GM20000 (cell line): ENCODE measurements around the gene CCDC88C.

Experiments
- DNase-seq: peaks from one replicate; pipeline ENCODE4 v3.0.0; 2012; ENCODE audit warnings: low spot score
- TF ChIP-seq, protein P1 (sequence below): IDR thresholded peaks from 2 replicates; pipeline ENCODE4 v1.5.1; 2012; ENCODE audit warnings: mild to moderate bottlenecking, control low read depth; ENCODE audit errors: extremely low read depth, missing control alignments

Gene CCDC88C, protein sequence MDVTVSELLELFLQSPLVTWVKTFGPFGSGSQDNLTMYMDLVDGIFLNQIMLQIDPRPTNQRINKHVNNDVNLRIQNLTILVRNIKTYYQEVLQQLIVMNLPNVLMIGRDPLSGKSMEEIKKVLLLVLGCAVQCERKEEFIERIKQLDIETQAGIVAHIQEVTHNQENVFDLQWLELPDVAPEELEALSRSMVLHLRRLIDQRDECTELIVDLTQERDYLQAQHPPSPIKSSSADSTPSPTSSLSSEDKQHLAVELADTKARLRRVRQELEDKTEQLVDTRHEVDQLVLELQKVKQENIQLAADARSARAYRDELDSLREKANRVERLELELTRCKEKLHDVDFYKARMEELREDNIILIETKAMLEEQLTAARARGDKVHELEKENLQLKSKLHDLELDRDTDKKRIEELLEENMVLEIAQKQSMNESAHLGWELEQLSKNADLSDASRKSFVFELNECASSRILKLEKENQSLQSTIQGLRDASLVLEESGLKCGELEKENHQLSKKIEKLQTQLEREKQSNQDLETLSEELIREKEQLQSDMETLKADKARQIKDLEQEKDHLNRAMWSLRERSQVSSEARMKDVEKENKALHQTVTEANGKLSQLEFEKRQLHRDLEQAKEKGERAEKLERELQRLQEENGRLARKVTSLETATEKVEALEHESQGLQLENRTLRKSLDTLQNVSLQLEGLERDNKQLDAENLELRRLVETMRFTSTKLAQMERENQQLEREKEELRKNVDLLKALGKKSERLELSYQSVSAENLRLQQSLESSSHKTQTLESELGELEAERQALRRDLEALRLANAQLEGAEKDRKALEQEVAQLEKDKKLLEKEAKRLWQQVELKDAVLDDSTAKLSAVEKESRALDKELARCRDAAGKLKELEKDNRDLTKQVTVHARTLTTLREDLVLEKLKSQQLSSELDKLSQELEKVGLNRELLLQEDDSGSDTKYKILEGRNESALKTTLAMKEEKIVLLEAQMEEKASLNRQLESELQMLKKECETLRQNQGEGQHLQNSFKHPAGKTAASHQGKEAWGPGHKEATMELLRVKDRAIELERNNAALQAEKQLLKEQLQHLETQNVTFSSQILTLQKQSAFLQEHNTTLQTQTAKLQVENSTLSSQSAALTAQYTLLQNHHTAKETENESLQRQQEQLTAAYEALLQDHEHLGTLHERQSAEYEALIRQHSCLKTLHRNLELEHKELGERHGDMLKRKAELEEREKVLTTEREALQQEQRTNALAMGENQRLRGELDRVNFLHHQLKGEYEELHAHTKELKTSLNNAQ (N-terminal part only)

DNA sequence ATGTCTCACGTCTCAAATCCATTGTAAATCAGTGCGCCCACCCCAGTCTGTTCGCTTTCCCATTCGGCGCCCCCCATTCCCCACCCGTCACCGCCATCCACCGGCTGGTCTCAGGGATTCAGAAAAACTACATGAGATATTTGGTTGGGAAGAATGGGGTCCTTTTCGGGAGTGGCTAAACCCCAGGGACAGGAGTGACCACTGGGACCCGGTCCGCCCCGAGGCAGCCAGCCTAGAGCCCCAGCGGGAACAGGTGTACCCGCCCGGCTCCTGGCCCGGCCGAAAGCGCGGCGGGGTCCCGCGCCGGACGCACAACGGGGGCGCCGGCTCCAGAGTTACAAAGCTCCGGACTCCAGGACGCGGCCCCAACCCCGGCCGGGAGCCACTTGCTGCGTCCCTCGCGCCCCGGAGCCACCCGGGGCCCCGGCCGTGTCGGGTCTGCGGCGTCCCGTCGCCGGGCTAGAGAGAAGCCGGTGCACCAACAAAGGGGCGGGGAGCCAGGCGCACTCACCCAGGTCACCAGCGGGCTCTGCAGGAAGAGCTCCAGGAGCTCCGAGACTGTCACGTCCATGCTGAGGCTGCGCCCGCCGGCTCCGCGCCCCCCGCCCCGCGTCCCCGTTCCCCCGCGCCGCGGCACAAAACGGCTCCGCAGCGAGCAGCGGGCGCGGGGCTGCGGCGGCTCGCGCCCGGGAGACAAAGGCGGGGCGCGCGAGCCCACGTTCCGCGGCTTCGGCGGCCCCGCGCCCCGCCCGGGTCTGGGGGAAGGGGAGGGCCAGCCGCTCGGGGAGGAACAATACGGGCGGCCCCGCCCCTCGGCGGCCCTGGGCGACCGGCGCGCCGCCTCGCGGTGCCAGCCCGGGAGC lies at the start of gene CCDC88C:
CCDC88C (minus strand) TSS at position 701 of the 863 bp plus-strand sequence; CDS start at position 571, 130 bp downstream.
- peak; percentile 93 for DNase-seq
- TF ChIP-seq, protein P1, sequence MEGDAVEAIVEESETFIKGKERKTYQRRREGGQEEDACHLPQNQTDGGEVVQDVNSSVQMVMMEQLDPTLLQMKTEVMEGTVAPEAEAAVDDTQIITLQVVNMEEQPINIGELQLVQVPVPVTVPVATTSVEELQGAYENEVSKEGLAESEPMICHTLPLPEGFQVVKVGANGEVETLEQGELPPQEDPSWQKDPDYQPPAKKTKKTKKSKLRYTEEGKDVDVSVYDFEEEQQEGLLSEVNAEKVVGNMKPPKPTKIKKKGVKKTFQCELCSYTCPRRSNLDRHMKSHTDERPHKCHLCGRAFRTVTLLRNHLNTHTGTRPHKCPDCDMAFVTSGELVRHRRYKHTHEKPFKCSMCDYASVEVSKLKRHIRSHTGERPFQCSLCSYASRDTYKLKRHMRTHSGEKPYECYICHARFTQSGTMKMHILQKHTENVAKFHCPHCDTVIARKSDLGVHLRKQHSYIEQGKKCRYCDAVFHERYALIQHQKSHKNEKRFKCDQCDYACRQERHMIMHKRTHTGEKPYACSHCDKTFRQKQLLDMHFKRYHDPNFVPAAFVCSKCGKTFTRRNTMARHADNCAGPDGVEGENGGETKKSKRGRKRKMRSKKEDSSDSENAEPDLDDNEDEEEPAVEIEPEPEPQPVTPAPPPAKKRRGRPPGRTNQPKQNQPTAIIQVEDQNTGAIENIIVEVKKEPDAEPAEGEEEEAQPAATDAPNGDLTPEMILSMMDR: peak; percentile 18

DNA sequence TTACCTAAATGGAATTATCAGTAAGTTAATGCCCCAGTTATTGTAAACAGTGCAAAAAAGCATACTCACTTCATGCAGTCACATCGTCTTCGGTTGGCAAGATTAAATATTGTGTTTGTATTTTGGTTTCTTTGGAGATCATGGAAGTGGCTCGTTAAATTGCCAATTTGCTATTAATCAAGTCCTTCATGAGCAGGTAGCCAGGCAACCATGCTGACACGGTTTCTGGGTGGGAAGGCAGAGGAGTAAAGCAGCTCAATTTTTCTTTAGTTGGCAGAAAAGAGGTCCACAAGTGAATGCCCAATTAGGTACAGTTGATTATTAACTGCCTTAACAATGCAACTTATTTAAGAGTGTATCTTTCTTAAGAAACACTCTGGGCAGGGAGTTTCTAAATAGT lies 48.6 kb upstream of the CCDC88C start:
- DNase-seq: no peak
- TF ChIP-seq, protein P1: no peak

DNA sequence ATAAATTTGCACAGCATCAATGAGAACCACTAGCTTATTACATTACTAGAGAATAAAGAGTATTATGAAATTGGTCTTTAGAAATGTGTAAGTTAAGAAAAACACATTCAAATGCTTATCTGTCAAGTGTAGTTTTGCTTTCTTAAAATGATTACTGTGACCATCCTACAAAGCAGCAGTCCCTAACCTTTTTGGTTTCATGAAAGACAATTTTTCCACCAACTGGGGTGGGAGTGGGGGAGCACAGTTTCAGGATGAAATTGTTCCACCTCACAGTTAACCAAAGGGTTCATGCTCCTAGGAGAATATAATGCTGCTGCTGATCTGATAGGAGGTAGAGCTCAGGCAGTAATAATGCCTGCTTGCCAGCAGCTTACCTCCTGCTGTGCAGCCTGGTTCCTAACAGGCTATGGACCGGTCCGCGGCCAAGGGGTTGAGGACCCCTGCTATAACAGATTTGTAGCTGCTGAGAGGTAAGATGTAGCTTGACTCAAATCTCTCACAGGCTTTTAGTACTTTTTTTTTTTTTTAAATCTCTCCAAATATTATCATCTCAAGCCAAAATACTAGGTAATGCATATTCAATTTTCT lies 47.1 kb upstream of the CCDC88C start:
- DNase-seq: no peak
- TF ChIP-seq, protein P1: no peak

DNA sequence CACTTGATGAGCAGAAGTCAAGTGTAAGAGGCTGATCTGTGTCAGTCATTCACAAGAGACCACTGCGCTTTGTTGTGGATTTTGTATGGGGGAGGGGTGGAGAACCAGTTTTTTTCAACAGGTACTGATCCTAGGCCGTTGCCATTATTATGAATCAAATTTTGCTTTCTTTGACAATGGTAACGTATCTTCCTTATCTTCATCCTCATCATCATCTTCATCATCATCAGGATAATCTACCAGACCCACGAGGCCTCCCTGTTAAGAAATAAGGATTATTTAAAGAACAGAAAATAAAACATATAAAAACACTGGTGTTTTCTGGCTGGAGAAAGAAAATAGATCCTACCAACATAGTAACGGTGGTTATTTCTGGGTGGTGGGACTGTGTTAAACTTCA lies 41.0 kb upstream of the CCDC88C start:
- TF ChIP-seq, protein P1: no peak
- no peak for DNase-seq

DNA sequence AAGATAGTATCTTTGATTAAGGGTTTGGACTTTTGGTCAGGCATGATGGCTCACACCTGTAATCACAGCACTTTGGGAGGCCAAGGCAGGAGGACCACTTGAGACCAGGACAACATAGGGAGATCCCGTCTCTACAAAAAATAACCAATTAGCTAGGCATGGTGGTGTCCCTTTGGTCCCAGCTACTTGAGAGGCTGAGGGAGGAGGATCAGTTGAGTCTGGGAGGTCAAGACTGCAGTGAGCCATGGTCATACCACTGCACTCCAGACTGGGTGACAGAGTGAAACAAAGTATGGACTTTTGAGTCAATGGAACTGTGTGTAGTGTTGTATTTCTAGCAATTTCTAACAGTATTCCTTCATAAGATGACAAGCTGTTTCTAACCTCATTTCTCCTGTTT lies 38.7 kb upstream of the CCDC88C start:
- TF ChIP-seq, protein P1: no peak
- no peak for DNase-seq

DNA sequence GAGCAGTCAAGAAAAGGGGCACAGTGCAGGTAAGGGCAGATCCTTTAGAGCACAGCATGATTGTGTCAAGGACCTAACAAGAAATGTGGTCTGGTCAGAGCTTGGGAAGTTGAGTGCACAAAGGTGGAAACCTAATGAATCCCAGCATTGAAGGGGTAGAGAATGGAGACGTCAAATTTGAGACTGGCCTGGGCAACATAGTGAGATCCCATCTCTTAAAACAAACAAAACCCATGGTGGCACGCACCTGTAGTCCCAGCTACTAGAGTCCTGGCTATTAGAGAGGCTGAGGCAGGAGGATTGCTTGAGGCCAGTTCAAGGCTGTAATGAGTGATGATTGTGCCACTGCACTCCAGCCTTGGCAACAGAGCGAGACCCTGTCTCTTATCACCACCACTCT lies 37.0 kb upstream of the CCDC88C start:
- TF ChIP-seq, protein P1: no peak
- no peak for DNase-seq
